ENCODE measurements around the gene CCR5AS.

CCR5AS gene

DNA sequence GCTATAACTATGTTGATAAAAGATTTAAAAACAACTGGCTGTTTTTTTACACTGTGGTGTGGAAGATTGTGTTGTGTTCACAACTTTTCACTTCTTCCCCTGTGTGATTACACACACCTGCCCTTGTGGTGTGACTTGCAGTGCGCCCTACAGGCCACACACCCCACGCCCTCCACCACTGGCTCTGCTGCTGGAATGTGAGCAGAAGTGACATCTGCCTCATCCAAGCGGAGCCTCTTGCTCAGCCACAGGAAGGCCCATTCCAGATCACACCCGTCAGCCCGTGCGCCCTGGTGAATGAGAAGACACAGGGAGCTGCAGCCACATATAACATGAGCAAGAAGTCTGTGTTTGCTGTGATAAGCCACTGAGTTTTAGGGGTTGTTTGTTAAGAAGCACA lies 46.0 kb downstream of the CCR5AS start:
- Histone ChIP-seq H3K9me3 (replicated peaks in 1 of 3) (no peaks in the 10 kb centered on the region), H3K27me3 (no peaks in the 10 kb centered on the region), H3K4me1 (replicated peaks in 1 of 2) (no peaks in the 10 kb centered on the region), H3K27ac (peak overlapping the region in 1 of 5 donors; percentile 13), H3K4me3 (no peak overlapping the region), H3K36me3 (replicated peaks in 1 of 2) (no peaks in the 10 kb centered on the region)
- WGBS, 4 donors, result 58 to 77% (median 66%) methylated on average over 6 of the region's 6 CpGs
- intact Hi-C loops (cut with DNase I), result no loop called here
- TF ChIP-seq POLR2A (IDR thresholded peaks at IDR 0.05), result no peak
- TF ChIP-seq, protein P1, sequence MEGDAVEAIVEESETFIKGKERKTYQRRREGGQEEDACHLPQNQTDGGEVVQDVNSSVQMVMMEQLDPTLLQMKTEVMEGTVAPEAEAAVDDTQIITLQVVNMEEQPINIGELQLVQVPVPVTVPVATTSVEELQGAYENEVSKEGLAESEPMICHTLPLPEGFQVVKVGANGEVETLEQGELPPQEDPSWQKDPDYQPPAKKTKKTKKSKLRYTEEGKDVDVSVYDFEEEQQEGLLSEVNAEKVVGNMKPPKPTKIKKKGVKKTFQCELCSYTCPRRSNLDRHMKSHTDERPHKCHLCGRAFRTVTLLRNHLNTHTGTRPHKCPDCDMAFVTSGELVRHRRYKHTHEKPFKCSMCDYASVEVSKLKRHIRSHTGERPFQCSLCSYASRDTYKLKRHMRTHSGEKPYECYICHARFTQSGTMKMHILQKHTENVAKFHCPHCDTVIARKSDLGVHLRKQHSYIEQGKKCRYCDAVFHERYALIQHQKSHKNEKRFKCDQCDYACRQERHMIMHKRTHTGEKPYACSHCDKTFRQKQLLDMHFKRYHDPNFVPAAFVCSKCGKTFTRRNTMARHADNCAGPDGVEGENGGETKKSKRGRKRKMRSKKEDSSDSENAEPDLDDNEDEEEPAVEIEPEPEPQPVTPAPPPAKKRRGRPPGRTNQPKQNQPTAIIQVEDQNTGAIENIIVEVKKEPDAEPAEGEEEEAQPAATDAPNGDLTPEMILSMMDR (IDR thresholded peaks at IDR 0.05), result no peak
- no peak for DNase-seq

DNA sequence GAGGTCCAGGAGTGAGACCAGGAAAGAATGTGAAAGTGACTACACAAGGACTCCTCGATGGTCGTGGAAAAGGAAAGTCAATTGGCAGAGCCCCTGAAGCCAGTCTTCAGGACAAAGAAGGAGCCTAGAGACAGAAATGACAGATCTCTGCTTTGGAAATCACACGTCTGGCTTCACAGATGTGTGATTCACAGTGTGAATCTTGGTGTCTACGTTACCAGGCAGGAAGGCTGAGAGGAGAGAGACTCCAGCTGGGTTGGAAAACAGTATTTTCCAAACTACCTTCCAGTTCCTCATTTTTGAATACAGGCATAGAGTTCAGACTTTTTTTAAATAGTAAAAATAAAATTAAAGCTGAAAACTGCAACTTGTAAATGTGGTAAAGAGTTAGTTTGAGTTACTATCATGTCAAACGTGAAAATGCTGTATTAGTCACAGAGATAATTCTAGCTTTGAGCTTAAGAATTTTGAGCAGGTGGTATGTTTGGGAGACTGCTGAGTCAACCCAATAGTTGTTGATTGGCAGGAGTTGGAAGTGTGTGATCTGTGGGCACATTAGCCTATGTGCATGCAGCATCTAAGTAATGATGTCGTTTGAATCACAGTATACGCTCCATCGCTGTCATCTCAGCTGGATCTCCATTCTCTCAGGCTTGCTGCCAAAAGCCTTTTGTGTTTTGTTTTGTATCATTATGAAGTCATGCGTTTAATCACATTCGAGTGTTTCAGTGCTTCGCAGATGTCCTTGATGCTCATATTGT lies 47.0 kb downstream of the CCR5AS start:
- H3K36me3 ChIP-seq (replicated peaks in 1 of 2), result no peaks in the 10 kb centered on the region
- no peaks in the 10 kb centered on the region for H3K9me3 ChIP-seq (replicated peaks in 1 of 3)
- intact Hi-C loops (cut with DNase I), result no loop called here
- no peak overlapping the region for H3K4me3 ChIP-seq
- no peaks in the 10 kb centered on the region for H3K27me3 ChIP-seq
- no peaks in the 10 kb centered on the region for H3K4me1 ChIP-seq (replicated peaks in 1 of 2)
- DNase-seq, result peak in 1 of 7 donors; percentile 9
- TF ChIP-seq POLR2A (IDR thresholded peaks at IDR 0.05), result no peak
- TF ChIP-seq, protein P1 (IDR thresholded peaks at IDR 0.05), result no peak
- WGBS, 4 donors, result 42 to 48% (median 44%) methylated on average over 11 of the region's 11 CpGs
- H3K27ac ChIP-seq, result no peak overlapping the region

- intact Hi-C loops (cut with DNase I), result no loop called here
- DNase-seq, result no peak
- Histone ChIP-seq H3K4me3 (no peak overlapping the region), H3K4me1 (replicated peaks in 1 of 2) (peaks cover 0 to 3% of the 10 kb centered on the region in 2 donors), H3K9me3 (replicated peaks in 1 of 3) (no peaks in the 10 kb centered on the region), H3K36me3 (replicated peaks in 1 of 2) (no peaks in the 10 kb centered on the region), H3K27ac (no peak overlapping the region), H3K27me3 (peaks cover 5% of the 10 kb centered on the region)
- no peak for TF ChIP-seq POLR2A (IDR thresholded peaks at IDR 0.05)
- TF ChIP-seq, protein P1 (IDR thresholded peaks at IDR 0.05), result no peak
- 79 to 88% (median 84%) methylated on average over 6 of the region's 6 CpGs for whole genome bisulfite sequencing, 4 donors
These were observed 48.4 kb downstream of the CCR5AS start for GRCh38 chr3:46358466-46358865.

GRCh38 chr3:46356909-46357308 lies 50.0 kb downstream of the CCR5AS start:
- no peak for DNase-seq
- Histone ChIP-seq H3K9me3 (replicated peaks in 1 of 3) (no peaks in the 10 kb centered on the region), H3K27me3 (peaks cover 5% of the 10 kb centered on the region), H3K36me3 (replicated peaks in 1 of 2) (no peaks in the 10 kb centered on the region), H3K27ac (no peak overlapping the region), H3K4me3 (no peak overlapping the region), H3K4me1 (replicated peaks in 1 of 2) (peaks cover 0 to 3% of the 10 kb centered on the region in 2 donors)
- 68 to 78% (median 73%) methylated on average over 4 of the region's 4 CpGs for WGBS, 4 donors
- TF ChIP-seq, protein P1 (IDR thresholded peaks at IDR 0.05), result no peak
- TF ChIP-seq POLR2A (IDR thresholded peaks at IDR 0.05), result no peak
- intact Hi-C loops (cut with DNase I), result no loop called here
